Thoracic aorta (tissue), 2 donors: ENCODE results near the gene ARL10. TPM values are rescaled to one million over a fixed set of nuclear protein-coding genes. Genes with fewer than 3 reads are reported as not detected.

Experiments
- ATAC-seq: fragments of 150-250 bp; one replicate; pipeline ENCODE4 v1.8.0; 2017; ENCODE audit warnings: low read depth; ENCODE audit not compliant: insufficient number of reproducible peaks, low FRiP score
- DNase-seq: peaks from one replicate; pipeline ENCODE4 v3.0.0-alpha.2; 2020; ENCODE audit warnings: low spot score
- H3K27ac ChIP-seq, 2 donors: fragments of 200-600 bp; sonication (generic); 1 replicate in 1 of 2; 2 replicates in 1 of 2; pipeline ENCODE4 v1.5.1; 2016; ENCODE audit warnings: mild to moderate bottlenecking in 2 of 2, moderate library complexity in 2 of 2
- H3K27me3 ChIP-seq: fragments of 200-600 bp; sonication (generic); replicated peaks from 2 replicates; pipeline ENCODE4 v1.6.0; 2016; ENCODE audit warnings: mild to moderate bottlenecking; ENCODE audit not compliant: insufficient read depth
- H3K36me3 ChIP-seq: fragments of 200-600 bp; sonication (generic); one replicate; pipeline ENCODE4 v1.5.1; 2016
- H3K4me1 ChIP-seq, 2 donors: fragments of 200-600 bp; sonication (generic); 1 replicate in 1 of 2; 2 replicates in 1 of 2; pipeline versions ENCODE4 v1.5.1 to v1.6.0; 2016; ENCODE audit warnings: low read depth in 2 of 2, mild to moderate bottlenecking in 1 of 2; ENCODE audit not compliant: control insufficient read depth in 1 of 2
- H3K4me3 ChIP-seq: fragments of 200-600 bp; sonication (generic); 2 replicates; pipeline ENCODE4 v1.5.1; 2016; ENCODE audit warnings: mild to moderate bottlenecking
- H3K9me3 ChIP-seq: fragments of 200-600 bp; sonication (generic); 2 replicates; pipeline ENCODE4 v1.5.1; 2016
- total RNA-seq, 2 donors: library from RNA; depleted of rRNA; stranded (reverse); fragments of >200 nt; gene quantifications; one replicate each; pipeline versions ENCODE4 v1.1.0 to v1.2.3, GENCODE V29; 2016
- TF ChIP-seq, protein P1 (sequence below): fragments of 200-600 bp; sonication (generic); IDR thresholded peaks from one replicate; pipeline ENCODE4 v1.5.1; 2019; ENCODE audit warnings: antibody characterized with exemption

The ARL10 gene
- total RNA-seq, 2 donors from 2014 or later = 10.4 to 14.8 TPM

- no peak for ATAC-seq
These were observed 17.4 kb downstream of the ARL10 start for GRCh38 chr5:176382721-176383120.

DNA sequence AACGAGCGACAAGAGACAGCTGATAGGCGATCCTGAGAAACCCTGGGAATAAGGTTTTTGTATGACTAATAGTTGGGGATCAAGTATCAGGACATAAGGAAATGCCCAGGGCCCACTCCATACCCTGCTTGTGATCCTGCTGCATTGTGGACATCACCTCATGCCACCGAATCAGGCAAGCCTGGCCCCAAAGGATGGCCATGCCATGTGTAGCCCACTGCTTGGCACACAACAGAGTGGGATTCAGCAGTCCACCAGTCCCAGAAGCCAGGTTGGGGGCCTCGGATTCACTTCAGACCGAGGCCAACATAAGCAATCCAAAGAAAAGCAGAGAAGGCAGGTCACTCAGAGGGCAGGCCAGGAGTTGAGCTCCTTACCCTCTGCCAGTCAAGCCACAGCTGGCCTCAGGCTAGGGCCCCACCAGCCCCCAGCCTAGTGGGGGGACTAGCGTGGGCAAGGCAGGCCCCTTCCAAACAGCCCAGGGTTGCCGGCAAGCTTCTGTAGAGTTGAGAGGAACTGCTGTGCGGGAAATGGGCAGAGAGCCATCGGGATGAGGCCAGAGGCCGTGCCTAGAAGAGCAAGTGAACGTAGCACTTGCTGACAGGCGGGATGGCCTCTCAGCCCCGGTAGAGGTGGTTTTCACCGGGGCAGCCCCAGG, 18.1 kb downstream of the ARL10 start:
- Histone ChIP-seq H3K36me3 (peaks cover 9% of the 10 kb centered on the region), H3K4me3 (no peak overlapping the region), H3K4me1 (peaks cover 11 to 31% of the 10 kb centered on the region in 2 donors), H3K27me3 (no peaks in the 10 kb centered on the region), H3K9me3 (no peaks in the 10 kb centered on the region), H3K27ac (no peak overlapping the region)
- ATAC-seq (no peak), DNase-seq (no peak)
- TF ChIP-seq, protein P1, sequence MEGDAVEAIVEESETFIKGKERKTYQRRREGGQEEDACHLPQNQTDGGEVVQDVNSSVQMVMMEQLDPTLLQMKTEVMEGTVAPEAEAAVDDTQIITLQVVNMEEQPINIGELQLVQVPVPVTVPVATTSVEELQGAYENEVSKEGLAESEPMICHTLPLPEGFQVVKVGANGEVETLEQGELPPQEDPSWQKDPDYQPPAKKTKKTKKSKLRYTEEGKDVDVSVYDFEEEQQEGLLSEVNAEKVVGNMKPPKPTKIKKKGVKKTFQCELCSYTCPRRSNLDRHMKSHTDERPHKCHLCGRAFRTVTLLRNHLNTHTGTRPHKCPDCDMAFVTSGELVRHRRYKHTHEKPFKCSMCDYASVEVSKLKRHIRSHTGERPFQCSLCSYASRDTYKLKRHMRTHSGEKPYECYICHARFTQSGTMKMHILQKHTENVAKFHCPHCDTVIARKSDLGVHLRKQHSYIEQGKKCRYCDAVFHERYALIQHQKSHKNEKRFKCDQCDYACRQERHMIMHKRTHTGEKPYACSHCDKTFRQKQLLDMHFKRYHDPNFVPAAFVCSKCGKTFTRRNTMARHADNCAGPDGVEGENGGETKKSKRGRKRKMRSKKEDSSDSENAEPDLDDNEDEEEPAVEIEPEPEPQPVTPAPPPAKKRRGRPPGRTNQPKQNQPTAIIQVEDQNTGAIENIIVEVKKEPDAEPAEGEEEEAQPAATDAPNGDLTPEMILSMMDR = no peak

More at GRCh38 chr5:176382721-176383120, 17.4 kb downstream of the ARL10 start:
- TF ChIP-seq, protein P1 = no peak
- H3K27ac ChIP-seq = peak overlapping the region; percentile 75 to 79
- H3K4me3 ChIP-seq = no peak overlapping the region
- H3K36me3 ChIP-seq = peaks cover 9% of the 10 kb centered on the region
- H3K9me3 ChIP-seq = no peaks in the 10 kb centered on the region
- no peaks in the 10 kb centered on the region for H3K27me3 ChIP-seq
- no peak for DNase-seq
- H3K4me1 ChIP-seq = peaks cover 10 to 27% of the 10 kb centered on the region in 2 donors

GRCh38 chr5:176383961-176384360, 18.7 kb downstream of the ARL10 start:
- no peak for DNase-seq

GRCh38 chr5:176384366-176384930, 19.2 kb downstream of the ARL10 start:
- H3K27ac ChIP-seq = no peak overlapping the region
- peaks cover 11 to 31% of the 10 kb centered on the region in 2 donors for H3K4me1 ChIP-seq
- H3K9me3 ChIP-seq = no peaks in the 10 kb centered on the region
- no peak for ATAC-seq
- TF ChIP-seq, protein P1 = no peak
- DNase-seq = no peak
- H3K4me3 ChIP-seq = no peak overlapping the region
- no peaks in the 10 kb centered on the region for H3K27me3 ChIP-seq
- peaks cover 9% of the 10 kb centered on the region for H3K36me3 ChIP-seq

More at GRCh38 chr5:176383961-176384360, 18.7 kb downstream of the ARL10 start:
- Histone ChIP-seq H3K4me3 (no peak overlapping the region), H3K27me3 (no peaks in the 10 kb centered on the region), H3K27ac (no peak overlapping the region), H3K9me3 (no peaks in the 10 kb centered on the region), H3K36me3 (peaks cover 9% of the 10 kb centered on the region), H3K4me1 (peaks cover 11 to 31% of the 10 kb centered on the region in 2 donors)
- TF ChIP-seq, protein P1 = no peak
- no peak for ATAC-seq

GRCh38 chr5:176384991-176385390, 19.7 kb downstream of the ARL10 start:
- H3K27me3 ChIP-seq = no peaks in the 10 kb centered on the region
- DNase-seq = no peak
- H3K4me1 ChIP-seq = peaks cover 14 to 36% of the 10 kb centered on the region in 2 donors
- no peak for ATAC-seq
- TF ChIP-seq, protein P1 = no peak
- peaks cover 9% of the 10 kb centered on the region for H3K36me3 ChIP-seq
- no peak overlapping the region for H3K4me3 ChIP-seq
- H3K27ac ChIP-seq = no peak overlapping the region
- H3K9me3 ChIP-seq = no peaks in the 10 kb centered on the region
